ENCODE measurements around the gene THTPA. TPM values are rescaled to one million over a fixed set of nuclear protein-coding genes. Genes with fewer than 3 reads are reported as not detected.
A peak's percentile ranks its signal among the peaks of the same experiment; 100 is the strongest.

Gene THTPA
- total RNA-seq, 2 donors from 2014 or later, result 13.0 to 17.0 TPM

GRCh38 chr14:23521785-23522640, 34.1 kb upstream of the THTPA start:
- no peak overlapping the region for H3K9ac ChIP-seq (ENCODE audit: extremely low read depth, low read length, poor library complexity, severe bottlenecking)
- peaks cover 8% of the 10 kb centered on the region for H3K4me1 Mint-ChIP-seq
- H3K9me3 Mint-ChIP-seq, result no peaks in the 10 kb centered on the region
- peaks cover 2% of the 10 kb centered on the region for H3K27me3 Mint-ChIP-seq (ENCODE audit: insufficient read depth)
- no peak overlapping the region for H3K27ac ChIP-seq (ENCODE audit: low read depth, low read length)
- WGBS, 2 experiments (ENCODE audit: insufficient coverage in 1 of 2, insufficient read length in 1 of 2), result 91 to 95% methylated on average over 9 to 18 of the region's 20 CpGs
- no peak overlapping the region for H3K4me3 ChIP-seq (ENCODE audit: low read length)
- H3K36me3 Mint-ChIP-seq (ENCODE audit: low read depth), result peaks cover 19% of the 10 kb centered on the region
- H3K36me3 ChIP-seq (ENCODE audit: control insufficient read depth, insufficient read depth, low read length), result peaks cover 4% of the 10 kb centered on the region
- H3K27ac Mint-ChIP-seq, result no peak overlapping the region
- H3K4me1 ChIP-seq (ENCODE audit: control insufficient read depth, insufficient read depth, low read length), result no peaks in the 10 kb centered on the region
- DNase-seq, result no peak
- no peak for TF ChIP-seq CTCF (conservative IDR thresholded peaks at IDR 0.05)
- no peaks in the 10 kb centered on the region for H3K27me3 ChIP-seq (ENCODE audit: control insufficient read depth, insufficient read depth, low read length, poor library complexity, severe bottlenecking)
- no peak overlapping the region for H3K4me3 Mint-ChIP-seq
- no peaks in the 10 kb centered on the region for H3K9me3 ChIP-seq (ENCODE audit: control insufficient read depth, low read length)

- H3K27ac Mint-ChIP-seq, result peak overlapping the region; percentile 35
- no peak for DNase-seq
These were observed 33.4 kb upstream of the THTPA start for GRCh38 chr14:23522643-23523198.

More at GRCh38 chr14:23522643-23523198, 33.4 kb upstream of the THTPA start:
- no peak for TF ChIP-seq CTCF (conservative IDR thresholded peaks at IDR 0.05)
- Mint-ChIP-seq H3K4me1 (peaks cover 8% of the 10 kb centered on the region), H3K27me3 (ENCODE audit: insufficient read depth) (peaks cover 2% of the 10 kb centered on the region), H3K36me3 (ENCODE audit: low read depth) (peaks cover 24% of the 10 kb centered on the region), H3K4me3 (no peak overlapping the region), H3K9me3 (no peaks in the 10 kb centered on the region)
- Histone ChIP-seq H3K36me3 (ENCODE audit: control insufficient read depth, insufficient read depth, low read length) (peaks cover 10% of the 10 kb centered on the region), H3K27me3 (ENCODE audit: control insufficient read depth, insufficient read depth, low read length, poor library complexity, severe bottlenecking) (no peaks in the 10 kb centered on the region), H3K9me3 (ENCODE audit: control insufficient read depth, low read length) (no peaks in the 10 kb centered on the region), H3K4me1 (ENCODE audit: control insufficient read depth, insufficient read depth, low read length) (no peaks in the 10 kb centered on the region), H3K4me3 (ENCODE audit: low read length) (no peak overlapping the region), H3K27ac (ENCODE audit: low read depth, low read length) (no peak overlapping the region), H3K9ac (ENCODE audit: extremely low read depth, low read length, poor library complexity, severe bottlenecking) (no peak overlapping the region)
- 88 to 90% methylated on average over 2 to 7 of the region's 9 CpGs for WGBS, 2 experiments (ENCODE audit: insufficient coverage in 1 of 2, insufficient read length in 1 of 2)

All from endodermal cell (in vitro differentiated cells).